Inferior parietal cortex (tissue), 1 donor: ENCODE data around the gene HOXD8.
A peak's percentile ranks its signal among the peaks of the same experiment; 100 is the strongest.

Experiments used
- DNase-seq: peaks from one replicate; pipeline ENCODE4 v3.0.0-alpha.2; 2016; ENCODE audit errors: extremely low spot score

HOXD8 gene

GRCh38 chr2:176090862-176091261, 38.6 kb upstream of the HOXD8 start:
- DNase-seq = no peak

DNA sequence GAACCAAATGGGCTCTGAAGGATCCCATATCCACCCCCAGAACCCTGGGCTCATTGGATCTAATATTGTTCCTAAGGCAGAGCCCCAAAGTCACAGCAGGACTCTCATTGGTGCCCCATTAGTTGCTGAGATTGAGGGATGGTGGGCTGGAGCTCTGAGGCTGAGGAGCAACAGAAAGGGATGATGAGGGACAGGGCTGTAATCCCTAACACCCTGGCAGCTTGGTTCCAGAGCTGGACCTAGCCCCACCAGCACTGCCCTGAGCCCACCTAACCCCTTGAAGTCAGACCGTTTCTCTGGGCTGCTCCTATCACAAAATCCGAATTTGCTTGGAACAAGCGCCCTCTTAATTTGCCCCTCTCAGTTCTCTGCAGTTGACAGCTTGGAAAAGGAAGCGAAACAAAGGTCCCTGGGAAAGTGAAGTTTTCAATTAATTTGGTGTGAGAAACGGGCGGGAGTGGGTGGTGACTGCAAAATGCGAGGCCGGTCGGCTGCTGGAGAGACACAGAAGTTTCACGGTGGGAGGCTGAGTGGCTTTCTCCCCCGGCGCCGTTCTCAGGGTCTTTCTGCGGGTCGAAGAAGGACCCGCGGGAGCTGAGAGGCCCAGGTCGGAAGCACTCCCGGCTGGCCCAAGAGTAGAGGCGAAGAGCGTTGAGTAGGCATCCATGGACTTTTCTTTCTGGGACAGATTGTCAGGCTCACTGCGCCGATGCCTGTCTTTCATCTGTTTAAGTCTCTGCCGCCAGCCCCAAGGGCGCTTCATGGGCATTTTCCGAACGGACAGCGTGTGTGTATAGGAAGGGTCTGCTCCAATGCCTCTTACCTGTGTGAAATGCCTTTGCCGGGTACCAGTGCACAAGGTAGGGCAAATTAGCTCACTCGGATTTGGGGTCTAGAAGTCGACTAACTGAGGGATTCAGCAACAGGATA, 37.9 kb upstream of the HOXD8 start:
- no peak for DNase-seq

DNA sequence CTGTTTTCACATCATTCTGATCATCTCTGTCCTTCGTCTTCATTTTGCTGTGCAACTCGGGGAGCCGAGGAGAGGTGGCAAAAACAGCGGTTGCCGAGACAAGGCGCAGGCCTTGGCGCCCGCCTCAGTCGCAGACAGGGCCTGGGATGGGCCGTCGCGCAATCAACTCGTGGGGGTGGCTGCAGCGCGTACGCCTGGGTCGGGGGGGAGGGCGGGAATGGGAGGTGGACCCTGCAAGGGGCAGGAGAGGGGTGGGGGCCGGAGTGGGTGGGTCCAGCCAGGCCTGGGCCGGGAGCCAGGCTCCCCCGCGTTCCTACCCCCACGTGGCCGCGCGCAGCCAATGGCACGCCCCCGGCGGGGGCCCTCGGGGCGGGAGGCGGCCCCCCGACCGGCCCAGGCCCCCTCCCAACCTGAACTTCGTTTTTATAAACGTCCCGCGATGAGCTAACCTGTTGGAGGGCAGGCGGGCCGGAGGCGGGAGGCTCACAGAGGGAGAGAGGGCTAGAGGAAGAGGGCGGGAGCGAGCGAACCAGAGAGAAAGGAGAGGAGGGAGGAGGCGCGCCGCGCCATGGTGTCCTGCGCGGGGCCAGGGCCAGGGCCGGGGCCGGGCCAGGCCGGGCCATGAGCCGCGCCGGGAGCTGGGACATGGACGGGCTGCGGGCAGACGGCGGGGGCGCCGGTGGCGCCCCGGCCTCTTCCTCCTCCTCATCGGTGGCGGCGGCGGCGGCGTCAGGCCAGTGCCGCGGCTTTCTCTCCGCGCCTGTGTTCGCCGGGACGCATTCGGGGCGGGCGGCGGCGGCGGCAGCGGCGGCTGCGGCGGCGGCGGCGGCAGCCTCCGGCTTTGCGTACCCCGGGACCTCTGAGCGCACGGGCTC, 37.0 kb upstream of the HOXD8 start, which contains the start of gene HOXD13:
Gene HOXD13, plus strand, starts transcription at position 452 of the 875 bp plus-strand sequence. Its CDS starts 170 bp downstream, at position 622.
- no peak for DNase-seq

- no peak for DNase-seq
Observed at GRCh38 chr2:176093145-176093897, 36.2 kb upstream of the HOXD8 start.

- DNase-seq = no peak
Observed at GRCh38 chr2:176093898-176094249, 35.6 kb upstream of the HOXD8 start.

- no peak for DNase-seq
Observed at GRCh38 chr2:176094349-176094748, 35.2 kb upstream of the HOXD8 start.

DNA sequence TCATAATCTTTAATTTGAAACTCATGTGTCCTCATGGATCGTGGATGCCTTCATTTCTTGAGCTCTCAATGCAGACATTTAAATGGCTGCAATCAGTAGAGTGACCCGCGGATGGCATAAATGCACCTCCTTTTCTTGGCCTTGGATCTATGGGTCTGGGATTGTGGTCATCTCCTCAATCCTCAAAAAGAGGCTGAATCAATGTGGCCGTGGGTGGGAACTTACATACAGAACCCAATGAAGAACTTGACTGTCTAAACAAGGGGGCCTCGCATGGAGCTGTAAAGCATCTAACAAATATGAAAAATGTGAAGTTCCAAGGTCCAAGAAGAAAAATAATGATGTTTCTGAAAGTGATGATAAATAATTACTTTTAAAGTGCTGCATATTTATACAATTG, 34.1 kb upstream of the HOXD8 start:
- DNase-seq = no peak

GRCh38 chr2:176096243-176096985, 33.1 kb upstream of the HOXD8 start:
- no peak for DNase-seq

- peak; percentile 47 for DNase-seq
Observed at GRCh38 chr2:176096986-176097819, 32.3 kb upstream of the HOXD8 start.

- DNase-seq = no peak
Observed at GRCh38 chr2:176097820-176098365, 31.6 kb upstream of the HOXD8 start.

GRCh38 chr2:176098366-176099158, 30.9 kb upstream of the HOXD8 start:
- no peak for DNase-seq

DNA sequence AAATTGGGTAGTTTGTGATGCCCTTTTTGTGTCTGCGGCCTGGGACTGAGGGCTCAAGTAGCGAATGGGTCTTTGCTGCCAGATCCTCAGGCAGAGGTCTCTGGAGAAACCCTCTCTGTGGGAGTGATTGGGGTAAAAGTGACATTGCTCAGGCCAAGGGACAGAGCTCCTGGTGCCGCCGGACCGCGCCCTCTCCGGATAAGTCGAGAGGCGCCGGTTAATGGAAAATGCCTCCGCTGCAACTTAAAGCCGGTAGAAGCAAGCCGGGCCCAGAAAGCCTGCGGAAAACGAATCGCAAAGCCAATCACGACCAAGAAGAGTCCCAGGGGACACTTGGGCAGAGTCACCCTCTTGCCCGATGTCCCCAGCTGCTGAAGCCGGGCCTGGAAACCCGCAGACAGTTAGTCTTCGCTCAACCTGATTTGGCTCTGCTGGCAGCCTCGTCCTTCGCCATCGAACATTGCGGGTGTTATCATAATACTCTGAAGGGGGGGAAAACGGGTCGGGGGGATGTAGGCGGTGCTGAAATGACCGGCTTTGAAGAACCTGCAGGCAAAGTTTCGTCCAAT, 30.3 kb upstream of the HOXD8 start:
- no peak for DNase-seq

- no peak for DNase-seq
Observed at GRCh38 chr2:176099728-176100546, 29.6 kb upstream of the HOXD8 start, which contains the start of gene HOXD12. Gene HOXD12, plus strand, starts transcription at chr2:176099795. Its CDS starts 7 bp downstream, at chr2:176099802.

- no peak for DNase-seq
Observed at GRCh38 chr2:176100547-176101140, 28.9 kb upstream of the HOXD8 start.

GRCh38 chr2:176101216-176101830, 28.2 kb upstream of the HOXD8 start:
- DNase-seq = no peak

DNA sequence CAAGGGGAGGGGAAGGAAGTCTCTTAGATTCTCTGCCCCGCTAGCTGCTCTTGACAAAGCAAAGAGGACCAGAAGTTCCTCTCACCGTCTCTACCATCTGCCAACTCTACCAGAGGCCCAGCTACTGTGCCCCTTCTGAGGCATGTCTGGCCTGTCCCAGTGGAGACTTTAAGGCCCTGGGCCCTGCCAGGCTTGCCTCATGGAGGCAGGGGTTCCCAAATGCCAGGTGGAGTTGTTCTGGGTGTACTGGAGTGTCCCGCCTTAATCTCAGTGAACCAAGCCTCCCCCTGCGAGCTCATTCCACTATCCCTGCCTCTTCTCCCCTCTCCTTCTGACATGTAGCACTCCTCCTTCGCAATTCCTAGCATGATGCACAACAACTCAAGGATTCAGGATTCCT, 27.7 kb upstream of the HOXD8 start:
- no peak for DNase-seq

- no peak for DNase-seq
Observed at GRCh38 chr2:176102309-176102866, 27.1 kb upstream of the HOXD8 start.
